RCC 7860 (cell line): ENCODE results near the gene ODF2.
"Not testable (repeated sequence)": the region's sequence is repeated elsewhere in the genome, so short reads cannot be mapped to it uniquely, and the experiment has no call there.

Source experiments
- DNase-seq: peaks from one replicate; pipeline ENCODE4 v3.0.0-alpha.2; 2015; ENCODE audit warnings: low spot score
- FAIRE-seq: peaks from 2 replicates; lab custom pipeline; 2012; peaks lifted over from hg19 to GRCh38; lab: Jason Lieb, UNC

Gene ODF2

DNA sequence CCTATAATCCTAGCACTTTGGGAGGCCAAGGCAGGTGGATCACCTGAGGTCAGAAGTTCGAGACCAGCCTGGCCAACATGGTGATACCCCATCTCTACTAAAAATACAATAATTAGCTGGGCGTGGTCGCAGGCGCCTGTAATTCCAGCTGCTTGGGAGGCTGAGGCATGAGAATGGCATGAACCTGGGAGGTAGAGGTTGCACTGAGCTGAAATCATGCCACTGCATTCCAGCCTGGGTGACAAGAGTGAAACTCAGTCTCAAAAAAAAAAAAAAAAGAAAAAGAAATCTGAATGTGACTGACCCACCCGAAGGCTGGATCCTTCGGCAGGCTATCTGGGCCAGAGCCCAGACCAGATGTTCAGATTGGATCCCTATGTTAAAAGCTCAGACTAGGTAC, 32.5 kb upstream of the ODF2 start:
- DNase-seq, FAIRE-seq: not testable (repeated sequence)

GRCh38 chr9:128424268-128424780, 31.5 kb upstream of the ODF2 start:
- no peak for DNase-seq
- no peak for FAIRE-seq

- DNase-seq (no peak), FAIRE-seq (no peak)
Observed at GRCh38 chr9:128428644-128429512, 26.9 kb upstream of the ODF2 start.

DNA sequence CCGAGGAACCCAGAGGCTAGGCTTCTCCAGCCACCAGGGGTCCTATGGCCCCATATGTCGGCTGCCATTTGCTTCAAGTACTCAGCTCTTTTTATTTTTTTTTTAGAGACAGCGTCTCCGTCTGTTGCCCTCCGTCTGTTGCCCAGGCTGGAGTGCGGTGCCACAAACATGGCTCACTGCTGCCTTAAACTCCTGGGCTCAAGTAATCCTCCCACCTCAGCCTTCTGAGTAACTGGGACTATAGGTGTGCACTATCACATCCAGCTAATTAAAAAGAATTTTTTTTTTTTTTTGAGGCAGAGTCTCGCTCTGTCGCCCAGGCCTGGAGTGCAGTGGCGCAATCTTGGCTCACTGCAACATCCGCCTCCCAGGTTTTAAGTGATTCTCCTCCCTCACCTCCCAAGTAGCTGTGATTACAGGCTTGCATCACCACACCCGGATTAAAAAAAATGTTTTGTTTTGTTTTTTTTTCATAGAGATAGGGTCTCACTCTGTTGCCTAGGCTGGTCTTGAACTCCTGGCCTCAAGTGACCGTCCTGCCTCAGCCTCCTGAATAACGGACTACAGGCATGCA, 26.2 kb upstream of the ODF2 start:
- FAIRE-seq = no peak
- no peak for DNase-seq

GRCh38 chr9:128431207-128431606, 24.6 kb upstream of the ODF2 start:
- FAIRE-seq = no peak

GRCh38 chr9:128434340-128434739, 21.5 kb upstream of the ODF2 start:
- DNase-seq (no peak), FAIRE-seq (no peak)

More at GRCh38 chr9:128431207-128431606, 24.6 kb upstream of the ODF2 start:
- no peak for DNase-seq

- no peak for FAIRE-seq
Observed at GRCh38 chr9:128435611-128436010, 20.2 kb upstream of the ODF2 start.

DNA sequence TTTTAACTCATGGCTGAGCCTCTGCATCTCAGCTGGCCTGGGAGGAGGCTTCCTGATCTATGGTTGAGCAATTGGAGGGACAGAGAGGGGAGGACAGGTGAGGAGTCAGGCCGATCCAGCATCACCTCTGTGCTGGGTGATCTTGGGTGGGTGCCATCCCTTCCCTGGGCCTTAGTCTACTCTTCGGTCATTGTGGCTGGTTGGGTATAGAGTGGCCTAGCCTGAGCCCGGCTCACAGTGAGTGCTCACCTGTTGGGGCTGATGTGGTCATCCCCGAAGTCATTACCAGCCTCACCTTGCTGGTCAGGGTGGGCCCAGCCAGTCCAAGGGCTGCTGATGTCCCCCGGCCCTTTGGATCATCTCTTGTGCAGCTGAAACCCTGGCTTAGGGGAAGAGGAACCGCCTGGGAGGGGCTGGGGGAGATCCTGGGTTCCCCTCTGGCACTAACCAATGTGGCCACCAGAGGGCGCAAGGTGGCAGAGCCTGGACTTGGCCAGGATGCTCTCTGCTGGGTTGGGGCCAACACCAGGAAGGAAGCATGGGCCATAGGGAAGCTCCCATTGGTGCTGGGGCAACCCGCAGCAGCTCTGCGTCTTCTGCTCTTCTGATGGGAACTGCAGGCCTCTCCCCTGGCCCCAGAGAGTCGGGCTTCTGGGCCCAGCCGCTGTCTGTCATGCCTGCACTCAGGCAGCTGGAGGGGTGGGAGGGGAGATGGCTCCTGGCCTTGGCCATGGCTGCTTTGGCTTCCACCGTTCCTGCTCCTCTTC, 17.3 kb upstream of the ODF2 start:
- FAIRE-seq = no peak
- DNase-seq = peak; percentile 57

More at GRCh38 chr9:128435611-128436010, 20.2 kb upstream of the ODF2 start:
- DNase-seq = no peak

GRCh38 chr9:128439273-128439672, 16.5 kb upstream of the ODF2 start:
- no peak for FAIRE-seq

DNA sequence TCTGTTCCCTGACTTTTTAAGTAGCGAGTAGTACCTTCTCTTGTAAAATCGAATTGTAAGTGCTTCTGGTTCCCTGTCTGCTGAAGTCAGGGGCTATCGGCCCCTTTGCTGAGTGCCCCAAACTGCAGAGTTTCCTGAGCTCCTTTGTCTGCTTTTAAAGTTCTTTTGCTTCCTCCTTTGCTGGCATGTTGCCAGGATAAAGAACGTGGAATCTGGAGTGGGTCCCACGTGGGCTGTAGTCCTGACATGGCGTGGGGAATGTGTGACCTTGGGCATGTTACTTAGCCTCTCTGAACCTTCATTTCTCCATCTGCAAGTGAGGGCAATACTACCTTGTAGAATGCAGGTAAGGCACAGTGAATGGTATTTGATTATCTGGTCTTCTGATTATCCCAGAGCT, 13.7 kb upstream of the ODF2 start:
- DNase-seq (no peak), FAIRE-seq (no peak)

More at GRCh38 chr9:128439273-128439672, 16.5 kb upstream of the ODF2 start:
- no peak for DNase-seq

DNA sequence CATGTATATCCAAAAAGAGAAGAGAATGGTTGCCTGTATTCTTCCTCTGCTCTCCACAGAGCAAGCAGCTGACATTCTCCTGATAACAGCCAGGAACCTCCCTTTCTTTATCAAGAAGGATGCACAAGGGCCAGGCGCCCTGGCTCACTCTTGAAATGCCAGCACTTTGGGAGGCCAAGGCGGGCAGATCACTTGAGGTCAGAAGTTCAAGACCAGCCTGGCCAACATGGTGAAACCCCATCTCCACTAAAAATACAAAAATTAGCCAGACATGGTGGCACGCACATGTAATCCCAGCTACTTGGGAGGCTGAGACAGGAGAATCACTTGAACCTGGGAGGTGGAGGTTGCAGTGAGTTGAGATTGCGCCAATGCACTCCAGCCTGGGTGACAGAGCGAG, 9.3 kb upstream of the ODF2 start:
- DNase-seq, FAIRE-seq: not testable (repeated sequence)

DNA sequence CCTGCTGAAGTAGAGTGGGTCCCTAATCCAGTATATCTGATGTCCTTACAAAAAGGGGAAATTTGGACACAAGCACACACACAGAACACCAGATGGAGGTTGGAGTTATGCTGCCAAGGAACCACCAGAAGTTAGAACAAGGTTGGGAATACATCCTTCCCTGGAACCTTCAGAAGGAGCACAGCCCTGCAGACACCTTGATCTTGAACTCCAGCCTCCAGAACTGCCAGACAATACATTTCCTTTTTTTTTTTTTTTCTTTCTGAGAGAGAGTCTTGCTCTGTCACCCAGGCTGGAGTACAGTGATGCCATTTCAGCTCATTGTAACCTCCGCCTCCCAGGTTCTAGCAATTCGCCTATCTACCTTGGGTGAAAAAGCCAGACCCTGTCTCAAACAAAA, 7.1 kb upstream of the ODF2 start:
- DNase-seq = no peak
- no peak for FAIRE-seq

DNA sequence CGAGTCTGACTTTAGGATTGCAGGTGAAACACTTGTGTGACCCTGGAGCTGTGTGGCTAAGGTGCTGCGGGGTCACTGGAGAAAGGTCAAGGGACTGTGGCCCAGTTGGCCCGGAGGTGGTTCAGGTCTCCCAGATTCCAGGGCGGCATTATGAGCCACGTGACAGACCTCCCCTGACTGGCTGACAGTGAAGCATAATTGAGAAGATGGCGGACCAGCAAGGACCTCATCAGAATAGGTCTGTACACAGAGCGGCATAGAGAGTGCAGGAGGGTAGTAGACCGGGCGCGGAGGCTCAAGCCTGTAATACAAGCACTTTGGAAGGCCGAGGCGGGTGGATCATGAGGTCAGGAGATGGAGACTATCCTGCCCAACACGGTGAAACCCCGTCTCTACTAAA, 815 bp upstream of the ODF2 start:
- DNase-seq (no peak), FAIRE-seq (no peak)

DNA sequence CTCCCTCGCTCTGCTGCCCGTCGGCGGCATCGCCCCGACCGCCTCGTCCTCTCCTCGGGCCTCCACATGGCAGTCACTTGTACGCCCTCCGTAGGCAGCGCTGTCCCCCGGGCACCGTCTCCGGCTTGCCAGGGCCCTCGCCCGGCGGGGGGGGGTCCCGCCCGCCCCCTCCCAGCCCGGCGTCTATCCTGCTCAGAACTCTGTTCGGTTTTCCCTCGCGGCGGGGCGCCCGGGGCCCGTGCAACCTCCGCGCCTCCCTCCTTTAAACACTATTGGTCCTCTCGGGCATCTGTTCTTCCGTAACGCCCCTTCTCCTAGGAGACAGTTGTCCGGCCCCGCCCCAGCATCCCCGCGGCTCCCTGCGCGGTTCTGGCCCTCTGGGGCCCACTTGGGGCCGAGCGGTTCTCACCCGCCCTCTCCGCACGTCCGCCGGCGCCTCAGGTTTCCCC, 831 bp downstream of the ODF2 start:
- DNase-seq = peak; percentile 66
- FAIRE-seq = no peak

DNA sequence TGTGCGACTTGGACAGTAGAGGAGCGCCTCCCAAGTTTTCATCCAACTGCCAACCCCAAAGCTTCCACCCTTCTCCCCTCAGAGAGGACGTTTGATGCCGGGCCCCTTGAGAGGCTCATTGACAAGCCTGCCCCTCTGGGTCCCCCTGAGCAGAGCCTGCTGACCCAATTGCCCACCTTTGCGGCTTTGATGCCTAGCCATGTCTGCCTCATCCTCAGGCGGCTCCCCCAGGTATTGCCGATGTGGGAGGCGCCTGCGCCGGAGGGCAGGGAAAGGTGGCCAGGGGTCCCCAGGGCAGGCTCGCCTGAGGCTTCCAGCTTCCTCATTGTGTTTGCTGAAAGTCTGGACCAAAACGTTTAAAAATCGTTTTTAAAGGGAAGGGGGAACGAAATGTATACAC, 1.4 kb downstream of the ODF2 start:
- no peak for DNase-seq
- FAIRE-seq = no peak

- no peak for FAIRE-seq
Observed at GRCh38 chr9:128459011-128459410, 3.2 kb downstream of the ODF2 start.

DNA sequence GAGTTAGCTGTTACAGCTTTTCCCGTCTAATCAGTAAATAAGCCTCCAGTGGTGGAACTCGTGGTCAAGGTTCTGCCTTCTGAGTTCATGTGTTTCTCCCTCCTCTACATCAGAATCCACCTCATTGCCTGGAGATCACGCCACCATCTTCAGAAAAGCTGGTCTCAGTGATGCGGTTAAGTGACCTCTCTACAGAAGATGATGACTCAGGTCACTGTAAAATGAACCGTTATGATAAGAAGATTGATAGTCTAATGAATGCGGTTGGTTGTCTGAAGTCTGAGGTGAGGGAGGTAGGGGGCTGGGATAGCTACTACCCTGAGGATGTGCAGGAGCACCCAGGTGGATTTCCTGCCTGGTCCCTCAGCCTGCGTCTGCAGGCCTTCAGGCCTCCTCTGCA, 13.3 kb downstream of the ODF2 start:
- DNase-seq (no peak), FAIRE-seq (no peak)

More at GRCh38 chr9:128459011-128459410, 3.2 kb downstream of the ODF2 start:
- no peak for DNase-seq

GRCh38 chr9:128470560-128470959, 14.8 kb downstream of the ODF2 start:
- DNase-seq (no peak), FAIRE-seq (peak; percentile 33)

DNA sequence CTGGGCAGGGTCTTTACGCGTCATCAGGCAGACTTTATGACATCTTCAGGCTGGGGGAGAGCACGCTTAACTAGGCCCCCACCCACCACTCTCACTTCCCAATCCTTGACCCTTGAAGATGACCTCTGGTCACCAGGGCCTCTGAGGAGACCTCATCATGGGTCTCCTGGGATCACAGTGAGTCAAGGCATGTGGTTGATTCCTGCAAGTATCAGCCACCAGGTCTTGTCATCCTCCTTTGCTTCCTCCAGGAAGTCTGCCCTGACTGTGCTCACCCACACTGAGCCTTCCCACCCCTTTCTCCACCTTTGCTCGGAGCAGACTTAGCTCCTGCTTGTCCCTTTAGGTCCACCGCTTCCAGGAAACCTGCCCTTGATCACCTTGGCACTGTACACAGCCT, 17.3 kb downstream of the ODF2 start:
- DNase-seq (no peak), FAIRE-seq (no peak)

GRCh38 chr9:128475867-128476266, 20.1 kb downstream of the ODF2 start:
- FAIRE-seq (no peak), DNase-seq (no peak)

DNA sequence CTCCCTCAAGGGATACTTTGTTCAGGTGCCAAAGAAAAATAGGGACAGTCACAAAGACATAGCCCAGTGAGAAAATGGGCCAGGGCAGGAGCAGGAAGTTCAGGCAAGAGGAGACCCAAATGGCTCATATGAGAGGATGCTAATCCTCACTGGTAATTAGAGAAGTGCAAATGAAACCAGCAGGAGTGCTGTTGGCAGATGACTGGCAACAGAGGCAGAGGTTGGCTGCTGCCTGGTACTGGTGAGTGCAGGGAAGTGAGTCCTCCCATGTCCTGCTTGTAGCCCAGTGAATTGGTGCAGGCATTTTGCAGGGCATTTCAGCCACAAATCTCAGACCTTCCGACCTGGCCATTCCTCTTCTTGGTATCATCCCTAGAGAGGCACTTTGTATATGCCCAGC, 23.5 kb downstream of the ODF2 start:
- FAIRE-seq (no peak), DNase-seq (no peak)
